ENCODE results near the gene MAEA. TPM values are rescaled to one million over a fixed set of nuclear protein-coding genes. Genes with fewer than 3 reads are reported as not detected.

MAEA gene
- total and polyA plus RNA-seq, 2 experiments from 2014 or later = 49.8 to 99.0 TPM

DNA sequence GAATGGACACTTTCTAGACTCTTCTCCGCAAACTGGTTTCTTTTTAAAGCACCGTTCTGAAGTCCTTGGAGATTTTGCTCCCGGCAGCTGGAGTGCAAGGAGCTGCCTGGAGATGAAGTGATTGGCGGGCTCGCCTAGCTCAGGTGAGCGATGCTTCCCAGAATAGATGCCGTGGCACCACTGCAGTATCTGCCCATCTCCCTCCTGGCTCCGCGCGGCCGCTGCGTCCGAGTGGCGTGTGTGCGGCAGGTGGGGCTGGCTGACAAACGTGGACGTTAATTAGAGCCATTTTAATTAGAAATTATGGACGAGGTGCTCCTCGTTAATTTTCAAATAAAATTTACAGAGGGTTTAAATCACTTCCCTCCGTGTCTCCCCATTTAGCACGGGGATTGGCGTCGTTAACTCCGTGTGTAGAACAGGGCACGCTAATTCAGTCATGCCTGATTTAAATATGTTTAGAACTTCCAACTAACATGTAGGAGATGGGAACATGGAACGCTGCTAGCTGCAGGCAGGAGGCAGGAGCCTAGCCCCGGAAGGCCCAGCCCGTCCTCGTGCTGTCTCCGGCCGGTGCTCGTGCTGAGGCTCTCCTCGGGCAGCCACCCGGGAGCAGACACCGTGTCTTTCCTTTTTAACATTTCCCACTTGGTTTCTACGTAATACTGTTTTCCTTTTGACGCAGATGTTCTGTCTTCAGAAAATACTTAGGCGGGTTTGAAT, 68.9 kb downstream of the MAEA start:
- H3K4me1 Mint-ChIP-seq = peaks cover 3% of the 10 kb centered on the region; the same call in 2 of the 3 replicates
- no peaks in the 10 kb centered on the region for H3F3A ChIP-seq (replicated peaks; ENCODE audit: low read depth)
- no peak overlapping the region for H3K27ac ChIP-seq (ENCODE audit: low read depth)
- ATAC-seq (no peak), DNase-seq (ENCODE audit: low spot score) (no peak)
- no peak overlapping the region for H2AFZ ChIP-seq
- H3K36me3 Mint-ChIP-seq (ENCODE audit: low read depth) = peaks cover 10% of the 10 kb centered on the region
- H3K27me3 Mint-ChIP-seq (ENCODE audit: insufficient read depth, low read depth, poor library complexity) = peaks cover 2% of the 10 kb centered on the region
- TF ChIP-seq CREB1 (CRISPR knock-in tag; IDR thresholded peaks at IDR 0.05; ENCODE audit: low read depth) = no peak
- TF ChIP-seq EZH2 (IDR thresholded peaks at IDR 0.05; ENCODE audit: low read depth, unreplicated experiment) = no peak
- no peak for TF ChIP-seq NANOG (IDR thresholded peaks at IDR 0.05; ENCODE audit: borderline replicate concordance)
- H3K9me2 ChIP-seq (ENCODE audit: insufficient read depth) = no peaks in the 10 kb centered on the region
- H3K9me3 Mint-ChIP-seq = no peaks in the 10 kb centered on the region
- H3K4me1 ChIP-seq (ENCODE audit: insufficient read depth) = no peaks in the 10 kb centered on the region
- H3K4me3 Mint-ChIP-seq = no peak overlapping the region
- no peaks in the 10 kb centered on the region for H4K20me1 ChIP-seq (replicated peaks; ENCODE audit: insufficient read depth)
- no peak overlapping the region for H3K27ac Mint-ChIP-seq
- H3K36me3 ChIP-seq (ENCODE audit: insufficient read depth) = no peaks in the 10 kb centered on the region
- no peak overlapping the region for H3K4me2 ChIP-seq
- no peak overlapping the region for H3K4me3 ChIP-seq
- H3K27me3 ChIP-seq (ENCODE audit: insufficient read depth) = no peaks in the 10 kb centered on the region
- no peaks in the 10 kb centered on the region for H3K79me2 ChIP-seq (replicated peaks; ENCODE audit: insufficient read depth)

DNA sequence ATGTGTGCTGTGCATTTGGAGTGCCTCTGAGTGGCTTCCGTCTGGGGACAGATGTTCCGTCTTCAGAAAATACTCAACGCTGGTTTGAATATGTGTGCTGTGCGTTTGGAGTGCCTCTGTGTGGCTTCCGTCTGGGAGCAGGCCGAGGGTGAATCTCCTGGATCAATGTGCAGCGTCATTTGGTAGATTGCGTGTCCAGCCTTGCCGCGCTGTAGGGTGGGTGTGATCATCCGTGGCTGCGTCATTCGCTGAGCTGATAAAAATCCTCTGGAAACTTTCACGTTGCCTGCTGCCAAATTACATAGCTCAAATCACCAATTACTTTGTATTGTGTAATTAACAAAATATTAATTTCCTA, 69.4 kb downstream of the MAEA start:
- no peak for DNase-seq (ENCODE audit: low spot score)
- Histone ChIP-seq H2AFZ (no peak overlapping the region), H3K4me1 (ENCODE audit: insufficient read depth) (no peaks in the 10 kb centered on the region), H3F3A (replicated peaks; ENCODE audit: low read depth) (no peaks in the 10 kb centered on the region), H4K20me1 (replicated peaks; ENCODE audit: insufficient read depth) (no peaks in the 10 kb centered on the region), H3K27ac (ENCODE audit: low read depth) (no peak overlapping the region), H3K9me2 (ENCODE audit: insufficient read depth) (no peaks in the 10 kb centered on the region), H3K36me3 (ENCODE audit: insufficient read depth) (no peaks in the 10 kb centered on the region), H3K4me2 (no peak overlapping the region), H3K27me3 (ENCODE audit: insufficient read depth) (no peaks in the 10 kb centered on the region), H3K4me3 (no peak overlapping the region), H3K79me2 (replicated peaks; ENCODE audit: insufficient read depth) (no peaks in the 10 kb centered on the region)
- H3K27ac Mint-ChIP-seq = no peak overlapping the region
- no peak for ATAC-seq
- H3K4me1 Mint-ChIP-seq = peaks cover 3% of the 10 kb centered on the region; the same call in 2 of the 3 replicates
- H3K9me3 Mint-ChIP-seq = no peaks in the 10 kb centered on the region
- no peak overlapping the region for H3K4me3 Mint-ChIP-seq
- H3K27me3 Mint-ChIP-seq (ENCODE audit: insufficient read depth, low read depth, poor library complexity) = peaks cover 2% of the 10 kb centered on the region
- H3K36me3 Mint-ChIP-seq (ENCODE audit: low read depth) = peaks cover 10% of the 10 kb centered on the region
- TF ChIP-seq, protein P1, sequence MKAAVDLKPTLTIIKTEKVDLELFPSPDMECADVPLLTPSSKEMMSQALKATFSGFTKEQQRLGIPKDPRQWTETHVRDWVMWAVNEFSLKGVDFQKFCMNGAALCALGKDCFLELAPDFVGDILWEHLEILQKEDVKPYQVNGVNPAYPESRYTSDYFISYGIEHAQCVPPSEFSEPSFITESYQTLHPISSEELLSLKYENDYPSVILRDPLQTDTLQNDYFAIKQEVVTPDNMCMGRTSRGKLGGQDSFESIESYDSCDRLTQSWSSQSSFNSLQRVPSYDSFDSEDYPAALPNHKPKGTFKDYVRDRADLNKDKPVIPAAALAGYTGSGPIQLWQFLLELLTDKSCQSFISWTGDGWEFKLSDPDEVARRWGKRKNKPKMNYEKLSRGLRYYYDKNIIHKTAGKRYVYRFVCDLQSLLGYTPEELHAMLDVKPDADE (IDR thresholded peaks at IDR 0.05) = no peak
- TF ChIP-seq JUNB (IDR thresholded peaks at IDR 0.05; ENCODE audit: unreplicated experiment) = no peak
- no peak for TF ChIP-seq NANOG (IDR thresholded peaks at IDR 0.05; ENCODE audit: borderline replicate concordance)
- TF ChIP-seq STAT1 (IDR thresholded peaks at IDR 0.05; ENCODE audit: unreplicated experiment) = no peak
- no peak for TF ChIP-seq EZH2 (IDR thresholded peaks at IDR 0.05; ENCODE audit: low read depth, unreplicated experiment)
- TF ChIP-seq CTCF (conservative IDR thresholded peaks at IDR 0.05; ENCODE audit: low read depth in 2 of 2) = no peak
- TF ChIP-seq POLR2AphosphoS5 (IDR thresholded peaks at IDR 0.05; ENCODE audit: low read depth) = no peak
- no peak for TF ChIP-seq ZNF331 (CRISPR knock-in tag; IDR thresholded peaks at IDR 0.05; ENCODE audit: low read depth)
- no peak for TF ChIP-seq REST (IDR thresholded peaks at IDR 0.05; ENCODE audit: unreplicated experiment)
- no peak for TF ChIP-seq ZNF114 (CRISPR knock-in tag; IDR thresholded peaks at IDR 0.05)
- no peak for TF ChIP-seq EZH2phosphoT487 (IDR thresholded peaks at IDR 0.05; ENCODE audit: unreplicated experiment)
- no peak for TF ChIP-seq CREB1 (CRISPR knock-in tag; IDR thresholded peaks at IDR 0.05; ENCODE audit: low read depth)
